OCI-LY3 (cell line): ENCODE results near the gene CACNG7.

Source experiments
- H2AFZ ChIP-seq: fragments of 200-600, 300-600 bp; shearing (Covaris generic); 2 replicates; pipeline ENCODE4 v1.6.0; 2014; ENCODE audit warnings: antibody characterized with exemption, low read depth, low read length
- H3K27ac ChIP-seq: fragments of 200-600, 300-600 bp; sonication (generic); 2 replicates; pipeline ENCODE4 v1.5.1; 2014; ENCODE audit warnings: mild to moderate bottlenecking, low read length, moderate library complexity, mixed read lengths
- H3K27me3 ChIP-seq: fragments of 200-600, 300-600 bp; sonication (generic); 2 replicates; pipeline ENCODE4 v1.6.1; 2014; ENCODE audit warnings: low read depth, low read length, mixed read lengths
- H3K36me3 ChIP-seq: fragments of 200-600, 300-600 bp; sonication (generic); replicated peaks from 2 replicates; pipeline ENCODE3; 2014; ENCODE audit warnings: low read depth, low read length, mixed read lengths
- H3K4me1 ChIP-seq: fragments of 300-600, 200-600 bp; sonication (generic); 2 replicates; pipeline ENCODE4 v1.6.1; 2014; ENCODE audit warnings: low read length, mixed read lengths
- H3K4me2 ChIP-seq: fragments of 200-600, 300-600 bp; sonication (generic); 2 replicates; pipeline ENCODE4 v1.6.1; 2014; ENCODE audit warnings: low read length, mixed read lengths
- H3K4me3 ChIP-seq: fragments of 300-600, 200-600 bp; sonication (generic); 2 replicates; pipeline ENCODE4 v1.5.1; 2014; ENCODE audit warnings: antibody characterized with exemption, mild to moderate bottlenecking, low read length, moderate library complexity
- H3K79me2 ChIP-seq: fragments of 300-600, 200-600 bp; shearing (Covaris generic); 2 replicates; pipeline ENCODE4 v1.6.1; 2014; ENCODE audit warnings: mild to moderate bottlenecking, low read length, mixed read lengths
- H3K9ac ChIP-seq: fragments of 300-600, 200-600 bp; shearing (Covaris generic); 2 replicates; pipeline ENCODE4 v1.6.0; 2014; ENCODE audit warnings: mild to moderate bottlenecking, low read length, moderate library complexity
- H3K9me3 ChIP-seq: fragments of 200-600, 300-600 bp; shearing (Covaris generic); 2 replicates; pipeline ENCODE4 v1.6.1; 2014; ENCODE audit warnings: low read length, mixed read lengths; ENCODE audit not compliant: insufficient read depth
- H4K20me1 ChIP-seq: fragments of 200-600, 300-600 bp; sonication (generic); 2 replicates; pipeline ENCODE4 v1.6.1; 2016; ENCODE audit warnings: low read length, mixed read lengths; ENCODE audit not compliant: insufficient read depth
- CTCF ChIP-seq: fragments of 200-600, 300-600 bp; sonication (generic); IDR thresholded peaks from 2 replicates; pipeline ENCODE4 v1.5.1; 2014; ENCODE audit warnings: antibody characterized with exemption, low read length, low read depth
- EZH2phosphoT487 ChIP-seq: fragments of 200-600 bp; shearing (Covaris generic); IDR thresholded peaks from 2 replicates; pipeline ENCODE4 v1.6.1; 2018; ENCODE audit warnings: antibody characterized with exemption, mixed run types, low read depth

The CACNG7 gene

GRCh38 chr19:53908106-53908934, 758 bp upstream of the CACNG7 start:
- Histone ChIP-seq H3K4me1 (no peaks in the 10 kb centered on the region), H3K4me2 (no peak overlapping the region), H3K9me3 (no peaks in the 10 kb centered on the region), H3K9ac (no peak overlapping the region), H3K4me3 (no peak overlapping the region), H3K36me3 (no peaks in the 10 kb centered on the region), H3K79me2 (no peaks in the 10 kb centered on the region), H4K20me1 (no peaks in the 10 kb centered on the region), H3K27ac (no peak overlapping the region), H3K27me3 (no peaks in the 10 kb centered on the region), H2AFZ (no peak overlapping the region)
- TF ChIP-seq CTCF (no peak), EZH2phosphoT487 (no peak)

- Histone ChIP-seq H4K20me1 (no peaks in the 10 kb centered on the region), H3K4me1 (no peaks in the 10 kb centered on the region), H2AFZ (no peak overlapping the region), H3K4me3 (no peak overlapping the region), H3K4me2 (no peak overlapping the region), H3K79me2 (no peaks in the 10 kb centered on the region), H3K9ac (no peak overlapping the region), H3K9me3 (no peaks in the 10 kb centered on the region), H3K27ac (no peak overlapping the region), H3K27me3 (no peaks in the 10 kb centered on the region), H3K36me3 (no peaks in the 10 kb centered on the region)
- no peak for TF ChIP-seq CTCF
- TF ChIP-seq EZH2phosphoT487, result no peak
These were observed 542 bp downstream of the CACNG7 start for GRCh38 chr19:53909471-53910169.

GRCh38 chr19:53910170-53910518, 1.1 kb downstream of the CACNG7 start:
- Histone ChIP-seq H3K27ac (no peak overlapping the region), H3K36me3 (no peaks in the 10 kb centered on the region), H3K79me2 (no peaks in the 10 kb centered on the region), H3K4me2 (no peak overlapping the region), H3K9ac (no peak overlapping the region), H4K20me1 (no peaks in the 10 kb centered on the region), H3K4me3 (no peak overlapping the region), H3K27me3 (no peaks in the 10 kb centered on the region), H3K4me1 (no peaks in the 10 kb centered on the region), H2AFZ (no peak overlapping the region), H3K9me3 (no peaks in the 10 kb centered on the region)
- TF ChIP-seq EZH2phosphoT487 (no peak), CTCF (no peak)

- H3K36me3 ChIP-seq, result no peaks in the 10 kb centered on the region
- H3K4me1 ChIP-seq, result no peaks in the 10 kb centered on the region
- no peak overlapping the region for H3K4me2 ChIP-seq
- H3K79me2 ChIP-seq, result no peaks in the 10 kb centered on the region
- no peak overlapping the region for H3K27ac ChIP-seq
- no peak for TF ChIP-seq EZH2phosphoT487
- TF ChIP-seq CTCF, result 0 out of 2 replicates have a peak, but pooled peaks have one; percentile 10
- H3K9me3 ChIP-seq, result no peaks in the 10 kb centered on the region
- H3K27me3 ChIP-seq, result no peaks in the 10 kb centered on the region
- H4K20me1 ChIP-seq, result no peaks in the 10 kb centered on the region
- no peak overlapping the region for H3K4me3 ChIP-seq
- H3K9ac ChIP-seq, result no peak overlapping the region
- no peak overlapping the region for H2AFZ ChIP-seq
These were observed 3.6 kb downstream of the CACNG7 start for GRCh38 chr19:53912653-53913052.
